Mesenchymal stem cell (in vitro differentiated cells and primary cell): ENCODE measurements around the gene GEMIN7.
A peak's percentile ranks its signal among the peaks of the same experiment; 100 is the strongest.

Experiments
- DNase-seq: peaks from one replicate; pipeline ENCODE4 v3.0.0-alpha.2; 2013
- H2AFZ ChIP-seq: one replicate; pipeline ENCODE4 v1.6.1; 2013; ENCODE audit warnings: low read depth, mild to moderate bottlenecking, control low read depth, inconsistent platforms, low read length, moderate library complexity
- H2AK5ac ChIP-seq: 2 replicates; pipeline ENCODE4 v1.6.1; 2013; ENCODE audit warnings: low read length, moderate library complexity, mild to moderate bottlenecking, inconsistent platforms; ENCODE audit not compliant: severe bottlenecking
- H2BK120ac ChIP-seq: one replicate; pipeline ENCODE4 v1.6.1; 2013; ENCODE audit warnings: low read depth, mild to moderate bottlenecking, inconsistent platforms, low read length, moderate library complexity
- H2BK12ac ChIP-seq, 2 experiments: one replicate each; pipeline ENCODE4 v1.6.1; 2013; ENCODE audit warnings: inconsistent platforms in 2 of 2, low read length in 2 of 2, mild to moderate bottlenecking in 2 of 2, moderate library complexity in 2 of 2, control low read depth in 1 of 2
- H2BK15ac ChIP-seq: one replicate; pipeline ENCODE4 v1.6.1; 2013; ENCODE audit warnings: mild to moderate bottlenecking, low read depth, inconsistent platforms; ENCODE audit not compliant: poor library complexity, severe bottlenecking
- H2BK5ac ChIP-seq: 2 replicates; pipeline ENCODE4 v1.6.1; 2013; ENCODE audit warnings: low read depth, mild to moderate bottlenecking, low read length, control low read depth, inconsistent platforms; ENCODE audit not compliant: poor library complexity, severe bottlenecking
- H3K14ac ChIP-seq, 2 experiments: one replicate each; pipeline ENCODE4 v1.6.1; 2013; ENCODE audit warnings: inconsistent platforms in 2 of 2, low read length in 2 of 2, control low read depth in 1 of 2, mild to moderate bottlenecking in 1 of 2, moderate library complexity in 1 of 2
- H3K18ac ChIP-seq, 2 experiments: one replicate each; pipeline ENCODE4 v1.6.1; 2013; ENCODE audit warnings: inconsistent platforms in 2 of 2, low read length in 2 of 2, control low read depth in 1 of 2, low read depth in 1 of 2, mild to moderate bottlenecking in 1 of 2
- H3K23ac ChIP-seq, 2 experiments: one replicate each; pipeline ENCODE4 v1.6.1; 2013; ENCODE audit warnings: inconsistent platforms in 2 of 2, low read length in 2 of 2, mild to moderate bottlenecking in 2 of 2, moderate library complexity in 2 of 2, control low read depth in 1 of 2
- H3K27ac ChIP-seq: 2 replicates; pipeline ENCODE4 v1.5.1; 2013; ENCODE audit warnings: mild to moderate bottlenecking, moderate library complexity, low read length, control low read depth, inconsistent platforms; ENCODE audit not compliant: poor library complexity, severe bottlenecking
- H3K27me3 ChIP-seq, 2 experiments: 2 replicates each; pipeline versions ENCODE4 v1.6.1 to v1.7.0; 2013; ENCODE audit warnings: low read length in 2 of 2, mild to moderate bottlenecking in 2 of 2, moderate library complexity in 2 of 2, control low read depth in 1 of 2, inconsistent platforms in 1 of 2; ENCODE audit not compliant: control insufficient read depth in 1 of 2, insufficient read depth in 1 of 2
- H3K36me3 ChIP-seq, 2 experiments: 2 replicates each; pipeline versions ENCODE4 v1.6.1 to v1.7.0; 2013; ENCODE audit warnings: low read length in 2 of 2, control low read depth in 1 of 2, inconsistent platforms in 1 of 2, low read depth in 1 of 2, mild to moderate bottlenecking in 1 of 2; ENCODE audit not compliant: insufficient read depth in 2 of 2, control insufficient read depth in 1 of 2
- H3K4ac ChIP-seq, 2 experiments: one replicate each; pipeline ENCODE4 v1.6.1; 2013; ENCODE audit warnings: inconsistent platforms in 2 of 2, low read length in 2 of 2, mild to moderate bottlenecking in 2 of 2, moderate library complexity in 2 of 2, control low read depth in 1 of 2, low read depth in 1 of 2
- H3K4me1 ChIP-seq: 2 replicates; pipeline ENCODE4 v1.6.1; 2013; ENCODE audit warnings: low read depth, low read length, control low read depth; ENCODE audit not compliant: control insufficient read depth, insufficient read depth
- H3K4me2 ChIP-seq: 2 replicates; pipeline ENCODE4 v1.6.1; 2013; ENCODE audit warnings: low read length, mild to moderate bottlenecking, inconsistent platforms; ENCODE audit not compliant: poor library complexity, severe bottlenecking
- H3K4me3 ChIP-seq, 2 experiments: 2 replicates each; pipeline versions ENCODE4 v1.5.1 to v1.7.0; 2013; ENCODE audit warnings: low read length in 2 of 2, mild to moderate bottlenecking in 2 of 2, control low read depth in 1 of 2, low read depth in 1 of 2; ENCODE audit not compliant: insufficient read depth in 1 of 2
- H3K79me1 ChIP-seq: replicated peaks from 2 replicates; pipeline ENCODE4 v1.6.1; 2013; ENCODE audit warnings: mild to moderate bottlenecking, control low read depth, low read length, inconsistent platforms; ENCODE audit not compliant: poor library complexity, severe bottlenecking
- H3K9ac ChIP-seq: 2 replicates; pipeline ENCODE4 v1.7.0; 2013; ENCODE audit warnings: mild to moderate bottlenecking, low read length, moderate library complexity
- H3K9me3 ChIP-seq: 2 replicates; pipeline ENCODE4 v1.7.0; 2013; ENCODE audit warnings: mild to moderate bottlenecking, low read length; ENCODE audit not compliant: control insufficient read depth
- H4K8ac ChIP-seq: one replicate; pipeline ENCODE4 v1.6.1; 2013; ENCODE audit warnings: inconsistent platforms, mild to moderate bottlenecking, low read length, moderate library complexity
- H4K91ac ChIP-seq: one replicate; pipeline ENCODE4 v1.6.1; 2013; ENCODE audit warnings: mild to moderate bottlenecking, low read length, inconsistent platforms
- WGBS: methylation state at CpG from one replicate; pipeline ENCODE4 v1.1.7; 2013; ENCODE audit warnings: mixed read lengths; 5-methylcytosine and 5-hydroxymethylcytosine counted together

Gene GEMIN7

GRCh38 chr19:45063851-45064801 is 14.9 kb upstream of the GEMIN7 start:
- no peak overlapping the region for H3K14ac ChIP-seq
- no peak overlapping the region for H4K8ac ChIP-seq
- no peak overlapping the region for H3K23ac ChIP-seq
- H3K4me3 ChIP-seq, result no peak overlapping the region
- H3K9me3 ChIP-seq, result no peaks in the 10 kb centered on the region
- no peak overlapping the region for H3K27ac ChIP-seq
- H2BK5ac ChIP-seq, result no peak overlapping the region
- H2AK5ac ChIP-seq, result no peak overlapping the region
- no peak overlapping the region for H4K91ac ChIP-seq
- peaks cover 47% of the 10 kb centered on the region for H3K79me1 ChIP-seq
- no peak overlapping the region for H2BK12ac ChIP-seq
- 97% methylated on average over 85 of the region's 85 CpGs for WGBS
- H3K36me3 ChIP-seq, result peaks cover 81 to 91% of the 10 kb centered on the region in 2 experiments
- H2BK15ac ChIP-seq, result no peak overlapping the region
- no peak overlapping the region for H3K4ac ChIP-seq
- H3K27me3 ChIP-seq, result no peaks in the 10 kb centered on the region
- H3K4me2 ChIP-seq, result no peak overlapping the region
- H2BK120ac ChIP-seq, result no peak overlapping the region
- H3K18ac ChIP-seq, result no peak overlapping the region
- H3K9ac ChIP-seq, result no peak overlapping the region
- no peak overlapping the region for H2AFZ ChIP-seq
- peaks cover 10% of the 10 kb centered on the region for H3K4me1 ChIP-seq
- no peak for DNase-seq

DNA sequence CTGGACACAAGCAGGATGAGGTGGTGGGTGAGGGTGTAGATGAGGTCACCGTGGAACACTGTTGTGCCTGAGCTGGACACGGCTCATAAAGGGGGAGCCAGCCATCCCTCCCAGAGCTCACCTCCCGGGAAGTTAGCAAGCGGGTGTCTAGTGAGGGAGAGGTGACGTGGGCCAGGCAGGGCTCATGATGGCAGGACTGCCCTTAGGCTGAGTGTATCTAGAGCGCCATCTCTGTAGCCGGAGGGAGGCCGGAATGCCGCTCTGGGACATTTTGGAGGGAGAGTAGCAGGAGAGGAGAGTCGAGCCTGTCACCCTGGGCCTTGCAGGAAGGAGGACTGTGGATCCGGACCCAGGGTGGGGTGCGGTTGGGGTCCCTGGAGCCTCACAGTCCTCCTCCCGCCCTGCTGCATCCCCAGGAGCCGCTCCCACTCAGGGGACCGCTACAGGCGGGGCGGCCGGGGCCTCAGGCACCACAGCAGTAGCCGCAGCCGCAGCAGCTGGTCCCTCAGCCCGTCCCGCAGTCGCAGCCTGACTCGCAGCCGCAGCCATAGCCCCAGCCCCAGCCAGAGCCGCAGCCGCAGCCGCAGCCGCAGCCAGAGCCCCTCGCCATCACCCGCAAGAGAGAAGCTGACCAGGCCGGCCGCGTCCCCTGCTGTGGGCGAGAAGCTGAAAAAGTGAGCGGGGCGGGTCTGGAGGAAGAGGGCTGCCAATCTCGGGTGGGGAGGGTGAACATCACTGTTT is 12.0 kb upstream of the GEMIN7 start:
- Histone ChIP-seq H2AK5ac (no peak overlapping the region), H3K4me2 (no peak overlapping the region), H3K27me3 (no peaks in the 10 kb centered on the region), H3K4me1 (no peaks in the 10 kb centered on the region), H3K27ac (no peak overlapping the region), H3K23ac (no peak overlapping the region), H3K79me1 (peaks cover 34% of the 10 kb centered on the region), H3K9ac (no peak overlapping the region), H4K8ac (no peak overlapping the region), H3K4me3 (no peak overlapping the region), H3K14ac (no peak overlapping the region), H2BK15ac (no peak overlapping the region), H3K36me3 (peaks cover 78 to 93% of the 10 kb centered on the region in 2 experiments), H3K18ac (no peak overlapping the region), H3K4ac (no peak overlapping the region), H4K91ac (peak overlapping the region; percentile 39), H3K9me3 (no peaks in the 10 kb centered on the region), H2AFZ (no peak overlapping the region), H2BK12ac (no peak overlapping the region), H2BK120ac (no peak overlapping the region), H2BK5ac (no peak overlapping the region)
- 91% methylated on average over 35 of the region's 38 CpGs for WGBS
- no peak for DNase-seq

- H3K36me3 ChIP-seq, result peaks cover 75 to 96% of the 10 kb centered on the region in 2 experiments
- H3K4me3 ChIP-seq, result no peak overlapping the region
- H3K27ac ChIP-seq, result no peak overlapping the region
Measured at GRCh38 chr19:45068041-45068440, 11.0 kb upstream of the GEMIN7 start.

DNA sequence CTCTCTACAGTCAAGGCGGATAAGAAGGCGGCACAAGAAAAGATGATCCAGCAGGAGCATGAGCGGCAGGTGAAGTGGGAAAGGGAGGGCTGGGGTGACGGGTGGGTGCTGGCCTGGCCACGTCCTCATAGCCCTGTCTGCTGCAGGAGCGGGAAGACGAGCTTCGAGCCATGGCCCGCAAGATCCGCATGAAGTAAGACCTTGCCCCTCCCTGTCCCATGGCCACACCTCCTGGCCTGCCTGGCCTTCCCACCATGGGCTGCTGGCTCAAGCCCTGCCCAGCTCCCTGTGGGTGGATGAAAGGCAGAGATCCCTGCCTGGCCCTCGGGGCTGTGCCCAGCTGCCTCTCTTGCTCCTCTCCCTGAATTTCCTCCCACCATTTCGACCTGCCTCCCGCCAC is 10.0 kb upstream of the GEMIN7 start:
- Histone ChIP-seq H3K27ac (no peak overlapping the region), H3K4me3 (no peak overlapping the region), H3K27me3 (no peaks in the 10 kb centered on the region), H2BK120ac (no peak overlapping the region), H2BK12ac (no peak overlapping the region), H2BK5ac (no peak overlapping the region), H2BK15ac (no peak overlapping the region), H2AK5ac (no peak overlapping the region), H3K4me2 (no peak overlapping the region), H3K79me1 (peaks cover 28% of the 10 kb centered on the region), H2AFZ (no peak overlapping the region), H3K4me1 (no peaks in the 10 kb centered on the region), H4K8ac (no peak overlapping the region), H3K14ac (no peak overlapping the region), H3K36me3 (peaks cover 66 to 88% of the 10 kb centered on the region in 2 experiments), H4K91ac (no peak overlapping the region), H3K23ac (no peak overlapping the region), H3K9ac (no peak overlapping the region), H3K4ac (no peak overlapping the region), H3K9me3 (no peaks in the 10 kb centered on the region), H3K18ac (no peak overlapping the region)
- peak; percentile 17 for DNase-seq
- whole genome bisulfite sequencing, result 88% methylated on average over 11 of the region's 13 CpGs

More at GRCh38 chr19:45068041-45068440, 11.0 kb upstream of the GEMIN7 start:
- Histone ChIP-seq H3K9me3 (no peaks in the 10 kb centered on the region), H2BK120ac (no peak overlapping the region), H2BK15ac (no peak overlapping the region), H3K18ac (no peak overlapping the region), H3K79me1 (peaks cover 32% of the 10 kb centered on the region), H3K9ac (no peak overlapping the region), H3K23ac (no peak overlapping the region), H3K4me2 (no peak overlapping the region), H2BK5ac (no peak overlapping the region), H3K27me3 (no peaks in the 10 kb centered on the region), H3K4ac (no peak overlapping the region), H3K14ac (no peak overlapping the region), H2AK5ac (no peak overlapping the region), H2AFZ (no peak overlapping the region), H4K91ac (no peak overlapping the region), H3K4me1 (no peaks in the 10 kb centered on the region), H2BK12ac (no peak overlapping the region), H4K8ac (no peak overlapping the region)
- no peak for DNase-seq
- whole genome bisulfite sequencing, result 85% methylated on average over 4 of the region's 10 CpGs
